COLO668 (cell line): ENCODE data around the gene NAPA.

Source experiments
- DNase-seq: peaks from one replicate; lab custom pipeline; 2025; ENCODE audit not compliant: unreplicated experiment; lab: John Stamatoyannopoulos, UW

NAPA gene

DNA sequence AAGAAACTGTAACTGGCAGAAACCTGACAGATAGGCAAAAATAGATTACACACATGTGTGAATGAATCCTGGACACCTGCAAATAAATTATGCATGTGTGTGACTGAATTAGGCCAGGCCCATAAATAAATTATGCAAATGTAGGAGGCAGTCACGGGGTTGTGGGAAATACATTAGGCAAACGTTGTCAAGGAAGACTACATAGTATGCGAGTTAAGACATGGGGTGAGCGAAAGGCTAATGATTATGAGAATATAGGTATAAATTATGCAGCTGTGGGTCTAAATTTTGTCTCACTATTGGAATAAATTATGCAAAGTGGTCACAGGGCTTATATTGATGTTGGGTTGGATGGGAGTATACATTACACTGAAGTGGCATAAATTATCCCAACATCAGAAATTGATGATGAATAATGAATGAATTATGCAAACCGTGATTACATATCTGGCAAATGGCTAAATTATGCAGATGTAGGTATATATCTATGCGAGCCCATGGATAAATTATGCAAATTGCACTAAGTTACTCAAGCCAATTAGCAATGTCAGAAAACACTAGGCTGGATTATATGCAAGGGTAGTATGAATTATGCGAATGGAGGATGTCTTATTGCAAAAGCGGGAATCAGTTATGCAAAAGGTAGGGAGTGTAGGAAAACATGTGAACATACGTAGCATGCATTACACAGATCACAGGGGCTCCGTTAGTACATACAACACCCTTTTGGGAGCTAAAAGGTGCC, 50.0 kb downstream of the NAPA start:
- DNase-seq: no peak

DNA sequence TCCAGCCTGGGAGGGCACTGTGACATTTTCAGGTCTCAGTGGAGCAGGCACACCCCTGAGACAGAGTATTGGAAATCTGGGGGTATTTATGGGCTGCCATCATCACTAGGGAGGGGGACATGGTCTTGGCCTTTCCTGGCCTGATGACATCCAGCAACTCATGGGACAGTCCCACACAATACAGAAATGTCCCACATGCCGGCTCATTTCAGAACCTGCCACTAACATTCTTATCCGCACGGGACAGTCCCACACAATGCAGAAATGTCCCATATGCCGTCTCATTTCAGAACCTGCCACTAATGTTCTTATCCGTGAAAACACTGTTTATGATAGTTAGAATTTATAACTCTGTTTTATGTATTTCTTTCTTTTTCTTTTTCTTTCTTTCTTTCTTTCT, 53.0 kb downstream of the NAPA start:
- DNase-seq: no peak

DNA sequence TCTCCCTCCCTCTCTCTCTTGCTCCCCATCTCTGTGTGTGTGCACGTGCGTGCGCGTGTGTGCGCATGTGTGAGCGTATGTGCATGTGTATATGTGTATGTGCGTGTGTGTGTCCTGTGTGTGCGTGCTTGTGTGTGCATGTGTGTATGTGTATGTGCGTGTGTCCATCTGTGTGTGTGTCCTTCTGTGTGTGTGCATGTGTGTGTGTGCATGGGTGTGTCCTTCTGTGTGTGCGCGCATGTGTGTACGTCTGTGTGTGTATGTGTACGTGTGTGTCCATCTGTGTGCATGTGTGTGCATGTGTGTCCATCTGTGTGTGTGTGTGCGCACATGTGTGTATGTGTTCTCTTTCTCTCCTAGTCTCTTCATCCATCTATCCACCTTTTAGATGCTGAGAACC, 55.4 kb downstream of the NAPA start:
- DNase-seq: no peak

DNA sequence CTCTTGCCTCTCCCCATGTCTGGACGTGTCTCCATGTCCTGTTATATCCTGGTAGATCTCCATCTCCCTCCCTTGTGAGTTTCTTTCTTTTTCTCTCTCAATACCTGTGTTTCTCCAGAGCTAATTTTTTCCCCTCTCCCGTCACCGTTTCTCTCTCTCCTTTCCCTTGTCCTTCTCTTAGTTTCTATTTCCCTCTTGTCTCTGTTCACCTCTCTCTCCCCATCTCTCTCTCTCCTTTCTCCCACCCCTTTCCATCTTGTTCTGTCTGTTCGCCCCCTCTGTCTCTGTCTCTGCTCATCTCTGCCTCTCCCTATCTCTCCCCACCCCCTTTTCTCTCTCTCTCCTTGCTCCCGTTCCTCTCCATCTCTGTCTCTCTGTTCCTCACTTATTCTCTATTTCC, 56.2 kb downstream of the NAPA start:
- no peak for DNase-seq

DNA sequence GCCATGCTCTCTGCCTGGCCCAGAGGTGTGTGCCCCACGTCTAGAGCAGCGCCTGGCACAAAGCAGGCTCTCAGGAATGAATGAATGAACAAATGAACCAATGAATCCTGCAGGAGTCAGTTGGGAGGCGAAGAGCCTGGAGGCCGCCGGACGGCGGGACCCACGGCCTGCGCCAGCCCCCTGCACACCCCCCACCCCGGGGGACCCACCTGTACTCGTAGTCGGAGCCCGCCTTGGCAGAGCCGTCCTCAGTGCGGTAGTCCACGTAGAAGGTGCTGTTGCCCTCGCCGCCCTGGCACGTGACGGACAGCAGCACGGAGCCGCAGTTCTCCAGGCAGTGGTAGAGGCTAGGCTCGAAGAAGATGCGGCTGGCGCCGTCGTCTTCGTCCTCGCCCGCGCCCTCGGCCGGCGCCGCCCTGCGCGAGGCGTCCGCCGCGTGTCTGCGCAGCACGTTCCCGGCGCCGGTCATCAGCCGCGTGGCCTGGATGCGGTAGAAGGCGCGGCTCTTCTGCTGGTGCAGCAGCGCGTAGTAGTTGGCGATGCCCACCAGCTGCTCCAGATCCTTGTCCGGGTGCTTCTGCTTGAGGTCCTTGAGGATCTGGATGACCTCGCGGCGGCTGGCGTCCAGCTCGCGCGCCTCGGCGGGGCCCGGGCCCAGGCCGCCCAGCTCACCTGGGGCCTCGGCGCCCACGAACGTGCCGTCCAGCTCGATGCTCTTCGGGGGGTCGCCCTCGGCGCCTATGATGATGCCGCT, 58.0 kb downstream of the NAPA start:
- DNase-seq: no peak

DNA sequence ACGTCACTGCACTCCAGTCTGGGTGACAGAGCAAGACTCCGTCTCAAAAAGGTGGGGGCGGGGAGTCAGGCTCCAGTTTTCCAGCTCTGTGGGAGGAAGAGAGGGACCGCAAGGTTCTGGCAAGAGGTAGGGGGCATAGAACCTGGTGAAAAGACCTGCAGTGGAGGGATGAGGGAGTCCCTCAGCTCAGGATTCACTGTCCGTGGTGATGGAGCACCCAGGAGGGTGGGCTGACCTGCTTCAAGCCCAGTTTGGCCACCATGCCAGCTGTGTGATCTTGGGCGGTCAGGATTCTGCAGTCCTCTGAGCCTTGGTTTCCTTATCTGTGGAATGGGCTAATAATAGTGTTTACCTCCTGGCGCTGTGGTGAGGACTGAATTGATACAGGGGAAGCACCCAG, 64.4 kb downstream of the NAPA start:
- no peak for DNase-seq

DNA sequence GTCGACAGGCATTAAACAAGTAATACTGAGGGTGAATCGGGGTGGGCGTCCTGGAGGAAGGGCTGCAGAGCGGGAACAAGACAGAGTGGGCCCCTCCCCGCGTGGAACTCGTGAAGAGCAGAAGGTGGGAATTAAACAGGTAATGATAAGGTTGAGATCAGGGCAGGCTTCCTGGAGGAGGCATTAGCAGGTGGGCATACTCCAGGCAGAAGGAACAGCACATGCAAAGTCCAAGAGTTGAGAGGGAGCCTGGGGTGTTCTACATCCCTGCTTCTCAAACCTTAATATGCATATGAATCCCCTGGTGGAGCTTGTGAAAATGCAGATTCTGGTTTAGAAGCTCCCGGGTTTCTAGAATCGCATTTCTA, 66.5 kb downstream of the NAPA start:
- no peak for DNase-seq

DNA sequence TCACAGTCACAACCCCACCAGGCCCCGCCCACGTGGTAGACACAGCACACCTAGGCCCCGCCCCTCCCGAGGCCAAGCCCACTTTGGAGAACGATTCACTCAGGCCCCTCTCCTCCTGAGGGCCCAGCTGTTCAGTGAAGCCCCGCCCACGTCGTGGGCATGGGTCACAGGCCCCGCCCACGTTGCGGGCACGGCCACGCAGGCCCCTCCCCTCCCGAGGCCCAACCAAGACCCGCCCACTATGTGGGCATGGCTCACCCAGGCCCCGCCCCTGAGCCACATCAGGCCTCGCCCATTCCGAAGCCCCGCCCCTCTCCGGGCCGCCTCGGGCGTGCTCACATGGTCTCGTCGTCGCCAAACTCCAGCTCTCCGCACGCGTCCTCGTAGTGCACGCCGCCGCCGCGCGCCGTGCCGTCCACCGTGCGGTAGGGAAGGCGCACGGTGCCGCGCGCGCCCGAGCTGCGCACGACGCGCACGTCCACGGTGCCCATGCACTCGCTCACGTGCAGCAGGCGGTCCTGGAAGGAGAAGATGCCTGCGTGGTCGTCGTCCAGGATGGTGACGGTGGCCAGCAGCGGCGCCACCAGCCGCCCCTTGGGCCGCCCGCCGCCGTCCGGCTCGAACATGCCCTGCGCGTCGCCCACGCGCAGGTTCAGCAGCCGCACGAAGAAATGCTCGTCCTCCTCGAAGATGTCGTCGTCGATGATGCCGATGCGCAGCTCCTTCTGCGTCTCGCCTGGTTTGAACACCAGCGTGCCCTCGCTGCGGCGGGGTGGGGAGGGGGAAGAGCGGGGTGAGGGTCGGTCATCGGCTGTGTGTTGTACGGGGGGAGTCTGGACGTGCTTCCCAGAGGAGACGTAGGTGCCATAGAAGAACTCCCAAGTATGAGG, 67.1 kb downstream of the NAPA start:
- DNase-seq: peak; percentile 65

DNA sequence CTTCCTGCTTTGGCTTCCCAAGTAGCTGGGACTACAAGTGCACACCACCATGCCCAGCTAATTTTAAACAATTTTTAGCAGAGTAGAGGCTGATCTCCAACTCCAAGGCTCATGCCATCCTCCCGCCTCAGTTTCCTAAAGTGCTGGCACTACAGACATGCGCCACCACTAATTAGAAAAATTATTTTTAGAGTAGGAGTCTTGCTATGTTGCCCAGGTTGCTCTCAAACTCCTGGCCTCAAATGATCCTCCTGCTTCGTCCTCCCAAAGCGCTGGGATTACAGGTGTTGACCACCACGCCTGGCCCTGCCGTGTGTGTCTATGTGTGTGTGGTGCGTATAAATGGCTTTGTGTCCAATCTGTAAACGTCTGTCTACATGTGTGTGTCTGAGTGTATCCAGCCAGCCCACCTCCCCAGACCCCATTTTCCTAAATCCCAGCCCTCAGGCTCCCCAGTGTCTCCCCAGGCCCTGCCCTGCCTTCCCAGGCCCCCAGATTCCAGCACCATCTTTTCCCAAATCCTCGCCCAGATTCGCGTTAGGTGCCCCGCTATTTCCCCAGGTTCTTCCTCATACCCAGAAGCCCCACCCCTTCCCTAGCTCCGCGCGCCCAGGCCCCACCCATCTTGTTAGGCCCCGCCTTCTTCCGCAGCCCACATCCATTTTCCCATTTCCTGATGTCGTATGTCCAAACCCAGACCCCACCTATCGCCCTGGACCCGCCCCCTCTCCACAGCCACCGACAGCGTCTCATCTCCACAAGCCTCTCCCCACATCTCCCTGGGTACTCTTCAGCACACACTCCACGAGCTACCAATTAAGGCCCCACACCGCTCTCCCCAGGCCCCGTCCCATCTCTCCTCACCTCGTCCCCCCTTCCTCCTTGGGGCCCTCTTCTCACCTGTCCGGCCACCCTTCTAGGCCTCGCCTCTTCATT, 68.1 kb downstream of the NAPA start:
- peak; percentile 55 for DNase-seq

DNA sequence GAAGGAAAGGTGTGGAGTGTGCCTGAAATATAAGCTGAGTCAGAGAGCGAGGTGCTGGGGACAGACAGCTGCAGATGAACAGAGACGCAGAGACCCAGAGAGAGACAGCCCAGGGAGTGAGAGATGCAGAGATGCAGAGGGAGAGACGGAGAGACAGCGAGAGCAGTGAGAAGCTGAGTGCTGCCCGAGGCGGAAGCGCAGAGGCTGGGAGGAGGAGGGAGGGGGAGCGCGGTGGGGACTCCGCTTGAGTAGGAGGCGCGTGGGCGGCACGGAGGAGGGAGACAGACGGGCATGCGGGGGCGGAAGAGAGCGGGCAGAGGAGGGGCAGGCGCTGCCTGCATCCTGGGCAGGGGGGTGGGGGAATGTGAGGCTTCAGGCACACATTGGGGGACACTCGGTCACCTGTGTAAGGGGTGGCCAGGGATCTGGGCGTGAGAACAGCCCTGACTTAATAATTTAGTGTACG, 68.9 kb downstream of the NAPA start:
- DNase-seq: peak; percentile 48

DNA sequence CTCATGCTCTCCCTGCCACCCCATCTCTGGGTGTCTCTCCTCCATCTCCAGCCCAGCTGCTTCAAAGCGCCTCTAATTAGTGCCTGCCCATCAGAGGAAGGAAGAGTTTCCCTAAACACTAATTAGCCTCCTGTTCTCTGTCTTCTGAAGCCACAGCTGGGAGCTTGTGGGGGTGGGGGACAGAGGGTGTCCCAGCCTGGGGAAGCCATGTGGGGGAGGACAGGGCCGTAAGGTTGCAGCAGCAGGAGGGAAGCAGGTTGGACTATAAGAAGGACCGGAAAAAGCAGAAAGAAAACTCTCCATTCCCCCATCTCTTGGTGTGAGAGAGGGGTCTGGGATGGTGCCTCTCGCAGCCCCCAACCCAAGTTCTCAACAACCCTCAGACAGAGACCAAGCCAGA, 69.3 kb downstream of the NAPA start:
- DNase-seq: no peak

DNA sequence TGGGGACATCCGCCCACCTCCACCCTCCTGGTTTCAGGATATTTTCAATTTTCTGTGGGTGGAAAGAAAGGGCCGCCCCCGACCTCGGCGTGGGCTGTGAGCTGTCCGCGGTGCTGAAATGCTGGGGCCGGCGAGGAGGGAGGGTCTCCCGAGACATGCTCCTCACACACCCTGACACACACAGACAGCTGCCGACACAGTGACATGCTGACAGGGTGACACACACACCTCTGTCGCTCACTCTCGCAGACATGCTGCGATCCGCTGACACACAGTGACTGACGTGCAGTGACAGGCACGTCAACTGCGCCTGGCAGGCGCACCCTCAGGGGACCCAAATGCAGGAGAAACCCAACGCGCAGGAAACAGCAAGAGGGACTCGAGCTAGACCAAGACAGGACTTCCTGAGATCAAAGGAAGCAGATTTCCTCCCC, 70.5 kb downstream of the NAPA start:
- no peak for DNase-seq

DNA sequence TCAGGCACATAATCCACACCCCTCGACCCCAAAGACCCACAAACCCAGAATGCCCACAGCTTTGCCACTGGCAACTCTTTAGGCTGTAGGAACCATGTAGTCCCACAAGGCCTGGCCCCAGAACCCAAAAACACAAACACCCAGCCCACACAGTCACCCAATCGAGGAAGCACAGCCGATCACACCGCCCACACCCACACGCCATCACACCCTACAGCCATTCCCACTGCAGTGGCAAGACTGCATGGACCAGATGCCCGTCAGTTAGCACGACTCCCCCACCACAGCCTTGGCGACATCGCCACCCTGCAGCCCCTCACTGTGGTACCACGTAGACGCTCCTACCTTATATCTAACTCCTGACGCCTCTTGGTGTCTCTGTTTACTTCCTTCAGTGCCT, 71.5 kb downstream of the NAPA start:
- DNase-seq: no peak

DNA sequence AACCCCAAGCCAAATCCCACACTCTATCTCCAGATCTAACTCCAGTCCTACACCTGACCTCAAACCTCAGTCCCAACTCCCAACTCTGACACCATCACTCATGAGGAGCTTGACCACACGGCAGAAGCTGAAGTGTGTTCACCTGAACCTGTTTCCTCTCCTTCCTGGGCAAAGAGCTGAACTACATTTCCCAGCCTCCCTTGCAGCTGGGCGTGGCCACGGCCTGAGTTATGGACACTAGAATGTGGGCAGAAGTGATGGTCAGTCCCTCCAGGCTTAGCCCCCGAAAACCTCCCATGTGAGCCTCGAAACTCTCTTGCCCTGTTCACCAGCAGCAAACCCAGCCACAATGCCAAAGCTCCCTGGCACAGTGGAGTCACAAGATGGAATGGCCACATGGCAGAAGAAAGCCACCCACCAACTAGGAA, 76.1 kb downstream of the NAPA start:
- DNase-seq: peak; percentile 20
